ELF-1 (cell line): ENCODE measurements around the gene TAF9B.
"Not testable (repeated sequence)": the region's sequence is repeated elsewhere in the genome, so short reads cannot be mapped to it uniquely, and the experiment has no call there.

Experiments used
- DNase-seq: peaks from one replicate; pipeline ENCODE4 v3.0.0-alpha.2; 2016; ENCODE audit warnings: low read depth, low spot score

TAF9B gene

DNA sequence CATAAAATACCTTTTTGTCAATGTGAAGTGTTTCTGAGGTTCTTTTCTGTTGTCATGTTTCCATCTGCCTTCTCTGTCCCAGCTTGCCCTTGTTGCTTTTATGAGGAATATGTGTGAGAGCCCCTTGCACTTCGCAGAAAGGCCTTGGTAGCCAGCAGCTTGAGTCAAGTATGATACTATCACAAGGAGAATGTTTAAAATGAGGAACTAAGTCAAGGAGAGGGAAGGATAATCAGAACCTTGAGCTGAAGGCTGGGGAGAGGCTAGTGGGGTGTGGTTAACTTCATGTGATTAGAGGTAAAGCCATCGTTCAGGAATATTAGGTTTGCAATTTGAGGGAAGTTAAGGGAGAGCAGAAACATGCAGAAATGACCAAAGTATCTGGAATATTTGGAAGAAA is 22.7 kb downstream of the TAF9B start:
- DNase-seq, result no peak

DNA sequence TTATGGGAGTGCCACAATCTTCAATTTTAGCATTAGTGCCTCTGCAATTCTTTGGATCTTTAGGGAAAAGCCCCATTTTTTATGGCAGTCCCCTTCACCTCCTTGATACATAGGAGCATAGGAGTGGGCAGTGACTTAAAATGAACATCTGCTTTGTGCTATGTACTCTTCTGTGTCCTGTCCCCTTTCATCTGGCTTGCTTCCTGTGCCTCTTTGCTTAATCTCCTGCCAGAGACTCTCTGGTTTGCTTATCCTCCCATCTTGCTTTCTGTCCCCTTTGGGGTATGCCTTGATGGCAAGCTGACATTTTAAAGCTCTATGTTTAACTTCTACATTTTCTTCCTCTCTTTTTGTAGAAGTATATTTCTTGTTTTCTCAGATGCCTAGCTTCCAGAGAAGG is 23.1 kb downstream of the TAF9B start:
- DNase-seq, result no peak

DNA sequence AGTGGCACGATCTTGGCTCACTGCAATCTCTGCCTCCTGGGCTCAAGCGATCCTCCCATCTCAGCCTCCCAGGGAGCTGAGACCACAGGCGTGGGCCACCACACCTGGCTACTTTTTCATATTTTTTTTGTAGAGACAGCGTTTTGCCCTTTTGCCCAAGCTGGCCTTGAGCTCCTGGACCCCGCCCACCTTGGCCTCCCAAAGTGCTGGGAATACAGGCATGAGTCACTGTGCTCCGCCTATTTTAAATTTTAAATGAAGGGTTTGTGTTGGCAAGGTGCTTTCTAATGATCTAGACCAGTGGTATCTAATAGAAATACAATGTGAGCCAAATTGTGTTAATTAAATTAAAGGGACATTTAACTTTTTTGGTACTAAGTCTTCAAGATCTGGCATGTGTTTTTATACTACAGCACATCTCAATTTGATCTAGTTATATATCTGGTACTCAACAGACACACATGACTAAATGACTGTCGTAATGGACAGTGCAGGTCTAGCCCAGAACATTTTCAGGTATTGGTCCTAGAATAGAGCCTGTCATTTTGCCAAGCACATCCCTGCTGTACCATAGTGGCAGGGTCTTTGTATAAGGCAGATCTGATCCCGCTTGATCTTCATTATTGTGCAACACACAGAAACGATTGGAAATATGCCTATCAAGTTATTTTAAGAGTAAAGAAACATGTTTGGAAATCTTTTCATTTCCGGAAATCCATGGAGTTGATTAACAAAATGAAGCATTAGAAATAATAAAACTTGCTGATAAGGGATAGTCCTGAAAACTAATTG is 28.1 kb downstream of the TAF9B start:
- DNase-seq, result no peak

DNA sequence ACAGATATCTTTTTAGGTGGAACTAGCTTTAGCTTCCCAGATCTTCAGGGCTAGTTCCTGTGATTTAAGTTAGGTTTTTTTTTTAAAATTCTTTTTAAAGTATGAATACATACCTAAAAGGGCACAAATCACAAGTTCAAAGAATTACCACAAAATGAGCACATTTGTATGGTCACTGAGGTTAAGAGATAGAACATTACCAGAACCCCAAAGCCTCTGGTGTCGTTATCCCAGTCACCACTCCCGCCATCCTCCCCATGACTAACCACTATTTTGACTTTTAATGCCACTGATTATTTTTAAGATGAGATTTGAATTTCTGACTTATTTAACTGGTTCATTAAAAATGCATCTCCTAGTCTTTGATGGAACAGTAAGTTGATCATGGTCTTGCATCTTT is 30.0 kb downstream of the TAF9B start:
- DNase-seq, result no peak

DNA sequence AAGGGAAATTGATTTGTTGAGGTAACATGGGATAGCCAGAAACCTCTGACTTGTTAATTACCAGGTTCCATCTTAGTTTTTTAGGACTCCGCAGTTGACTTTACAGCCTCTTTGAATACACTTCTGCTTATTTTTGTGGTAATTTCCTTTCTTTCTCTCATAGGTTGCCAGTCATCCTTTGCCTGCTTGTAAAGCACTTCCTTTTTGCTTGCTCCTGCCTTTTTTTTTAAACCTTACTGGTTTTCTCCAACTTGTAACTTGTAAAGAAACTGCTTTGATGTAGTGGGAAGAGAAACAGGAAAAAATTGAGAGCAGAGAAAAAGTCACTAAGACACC is 32.8 kb downstream of the TAF9B start:
- DNase-seq, result no peak

DNA sequence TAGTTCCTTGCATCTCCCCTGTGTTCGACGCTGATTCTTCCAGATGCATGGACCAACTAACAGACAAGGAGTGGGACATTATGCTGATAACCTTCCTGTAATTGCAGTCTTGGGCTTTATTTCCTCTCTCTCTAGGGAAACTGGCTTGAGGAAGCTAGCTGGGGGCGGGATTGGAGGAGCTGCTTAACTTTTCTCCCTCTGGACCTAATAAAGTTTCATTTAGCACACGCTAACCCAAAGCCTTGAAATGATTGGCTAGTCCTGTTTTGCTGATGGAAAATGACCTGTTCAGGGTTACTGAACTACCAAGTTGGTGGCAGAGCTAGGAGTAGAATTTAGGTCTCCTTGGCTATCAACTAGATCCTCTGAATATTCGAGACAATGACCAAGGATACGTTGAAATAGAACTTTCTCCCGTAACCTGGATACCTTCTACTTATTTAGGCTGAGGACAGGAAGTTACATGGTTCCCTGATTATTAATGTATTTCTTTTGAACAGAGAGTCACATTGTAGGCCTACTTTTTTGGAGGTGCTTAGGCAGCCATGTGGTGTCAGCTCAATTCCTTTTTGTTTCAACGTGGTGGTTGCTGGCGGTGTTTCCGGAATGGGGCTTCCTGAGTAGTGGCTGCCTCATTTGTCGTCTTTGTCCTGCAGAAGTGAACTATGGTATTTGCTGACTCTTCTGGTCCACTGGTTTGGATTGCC is 33.4 kb downstream of the TAF9B start:
- DNase-seq, result no peak

DNA sequence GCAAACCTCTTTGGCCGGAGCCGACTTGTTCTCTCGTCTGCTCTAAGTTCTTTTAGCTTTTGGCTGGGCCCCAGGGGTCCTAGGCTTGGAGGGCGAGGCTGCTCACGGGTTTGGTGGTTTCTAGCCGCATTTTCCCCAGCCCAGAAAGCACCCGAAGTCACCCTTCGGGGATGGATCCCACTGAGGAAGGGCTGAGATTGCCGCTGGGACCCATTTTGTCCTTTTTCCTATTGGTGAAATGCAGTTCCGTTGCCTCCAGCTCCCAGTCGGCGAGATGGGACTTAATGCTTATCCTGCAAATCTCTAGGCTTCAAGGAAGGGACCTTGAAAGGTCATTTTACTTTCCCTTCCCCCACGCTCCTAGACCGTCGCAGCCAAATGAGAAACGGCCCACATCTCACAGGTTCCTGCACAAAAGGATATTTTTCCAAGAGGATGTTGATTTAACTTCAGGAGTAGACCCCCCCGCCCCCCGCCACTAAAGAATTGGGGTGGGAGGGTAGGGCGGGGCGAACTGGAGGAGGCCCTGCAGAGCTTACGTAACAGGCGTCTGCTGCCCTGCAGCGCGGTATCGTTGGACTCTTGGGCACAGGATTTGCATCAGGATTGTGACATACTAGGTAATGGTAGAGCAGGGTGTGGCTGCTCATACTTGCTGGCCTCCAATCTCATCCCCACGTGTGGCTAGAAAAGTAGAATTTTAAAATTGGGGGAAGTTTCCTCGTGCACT is 34.8 kb downstream of the TAF9B start:
- DNase-seq, result peak; percentile 56

DNA sequence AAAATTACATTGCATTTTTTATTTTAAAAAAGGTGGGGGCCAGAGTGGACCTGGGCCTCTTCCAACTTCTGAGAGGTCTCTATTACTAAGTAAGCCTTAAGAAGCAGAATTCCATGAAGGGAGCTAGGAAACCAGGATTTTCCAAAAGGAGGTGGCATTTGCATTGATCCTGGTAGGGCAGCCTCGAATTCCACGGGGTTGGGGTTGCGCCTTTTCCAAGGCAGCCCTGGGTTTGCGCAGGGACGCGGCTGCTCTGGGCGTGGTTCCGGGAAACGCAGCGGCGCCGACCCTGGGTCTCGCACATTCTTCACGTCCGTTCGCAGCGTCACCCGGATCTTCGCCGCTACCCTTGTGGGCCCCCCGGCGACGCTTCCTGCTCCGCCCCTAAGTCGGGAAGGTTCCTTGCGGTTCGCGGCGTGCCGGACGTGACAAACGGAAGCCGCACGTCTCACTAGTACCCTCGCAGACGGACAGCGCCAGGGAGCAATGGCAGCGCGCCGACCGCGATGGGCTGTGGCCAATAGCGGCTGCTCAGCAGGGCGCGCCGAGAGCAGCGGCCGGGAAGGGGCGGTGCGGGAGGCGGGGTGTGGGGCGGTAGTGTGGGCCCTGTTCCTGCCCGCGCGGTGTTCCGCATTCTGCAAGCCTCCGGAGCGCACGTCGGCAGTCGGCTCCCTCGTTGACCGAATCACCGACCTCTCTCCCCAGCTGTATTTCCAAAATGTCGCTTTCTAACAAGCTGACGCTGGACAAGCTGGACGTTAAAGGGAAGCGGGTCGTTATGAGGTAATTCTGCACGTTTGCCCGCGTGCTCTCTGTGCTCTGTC is 35.6 kb downstream of the TAF9B start, which contains the start of gene PGK1:
PGK1 (plus strand) TSS at position 626 of the 824 bp plus-strand sequence; CDS start at position 719, 93 bp downstream.
- peak; percentile 99 for DNase-seq

DNA sequence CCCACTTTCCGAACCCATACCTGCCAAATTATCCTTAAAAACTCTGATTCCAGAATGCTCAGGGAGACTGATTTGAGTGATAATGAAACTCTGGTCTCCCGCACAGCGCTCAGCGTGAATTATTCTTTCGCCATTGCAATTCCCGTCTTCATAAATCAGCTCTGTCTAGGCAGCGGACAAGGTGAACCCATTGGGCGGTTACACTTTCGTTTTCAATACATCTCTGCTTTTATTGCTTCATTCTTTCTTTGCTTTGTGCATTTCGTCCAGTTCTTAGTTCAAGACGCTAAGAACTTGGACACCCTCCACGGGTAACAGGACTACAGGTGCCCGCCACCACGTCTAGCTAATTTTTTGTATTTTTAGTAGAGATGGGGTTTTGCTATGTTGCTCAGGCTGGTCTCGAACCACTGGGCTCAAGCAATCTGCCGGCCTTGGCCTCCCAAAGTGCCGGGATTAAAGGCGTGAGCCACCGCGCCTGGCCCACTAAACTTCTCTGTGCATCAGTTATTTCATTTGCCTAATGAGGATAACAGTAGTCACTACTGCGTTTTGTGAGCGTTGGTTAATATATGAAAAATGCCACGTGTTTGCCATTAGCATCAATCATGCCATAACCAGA is 36.3 kb downstream of the TAF9B start:
- no peak for DNase-seq

DNA sequence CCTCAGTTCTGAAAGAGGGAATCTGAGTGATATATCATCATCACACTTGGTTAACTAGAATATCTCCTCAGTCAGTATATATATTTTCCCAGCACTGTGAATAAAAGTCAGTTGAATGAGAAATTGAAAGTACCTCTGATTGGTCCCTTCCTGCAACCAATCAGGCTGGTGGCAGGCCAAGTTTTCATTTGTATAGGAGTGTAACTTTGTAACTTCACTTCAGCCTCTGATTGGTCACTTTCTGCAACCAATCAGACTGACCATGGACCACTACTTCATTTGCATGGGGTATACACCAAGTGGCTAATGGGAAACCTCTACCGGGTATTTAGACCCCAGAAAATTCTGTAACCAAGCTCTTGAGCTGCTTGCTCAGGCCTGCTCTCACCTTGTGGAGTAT is 37.4 kb downstream of the TAF9B start:
- no peak for DNase-seq

DNA sequence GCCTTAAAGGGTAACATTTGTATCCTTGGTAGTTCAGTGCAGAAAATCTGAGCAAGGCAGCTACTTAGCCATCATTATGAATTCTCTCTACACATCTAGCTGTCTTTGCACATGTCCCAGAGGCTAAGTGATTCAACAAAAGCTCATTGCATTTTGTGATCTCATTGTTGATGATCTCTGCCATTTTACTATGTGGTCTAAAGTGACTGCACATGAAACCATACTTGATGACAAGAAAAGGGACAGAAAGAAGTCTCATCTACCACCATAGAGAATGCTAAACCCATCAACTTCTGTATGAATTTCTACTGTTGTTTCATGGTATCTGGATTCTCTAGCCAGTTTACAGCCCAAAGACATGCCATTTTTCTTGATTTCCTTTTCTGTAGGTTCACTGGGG is 41.3 kb downstream of the TAF9B start:
- DNase-seq, result no peak

DNA sequence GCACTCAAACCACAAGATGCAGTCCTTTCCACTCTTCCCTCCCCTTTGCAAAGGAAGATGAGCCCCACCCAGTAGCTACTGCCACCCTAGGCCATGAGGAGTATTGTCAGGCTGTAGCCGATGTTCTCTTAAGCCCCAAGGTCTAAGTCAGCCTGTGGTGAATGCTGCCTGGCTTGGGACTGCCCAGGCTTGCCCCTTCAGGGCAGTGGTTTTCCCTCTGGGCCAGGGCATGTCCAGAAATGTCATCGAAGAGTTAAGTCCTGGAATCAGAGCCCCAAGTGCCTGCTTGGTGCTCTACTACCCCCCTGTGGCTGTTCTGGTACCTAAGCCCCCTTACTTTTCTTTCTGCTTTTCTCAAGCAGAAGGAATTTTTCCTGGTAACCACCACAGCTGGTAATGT is 47.2 kb downstream of the TAF9B start:
- peak; percentile 88 for DNase-seq

DNA sequence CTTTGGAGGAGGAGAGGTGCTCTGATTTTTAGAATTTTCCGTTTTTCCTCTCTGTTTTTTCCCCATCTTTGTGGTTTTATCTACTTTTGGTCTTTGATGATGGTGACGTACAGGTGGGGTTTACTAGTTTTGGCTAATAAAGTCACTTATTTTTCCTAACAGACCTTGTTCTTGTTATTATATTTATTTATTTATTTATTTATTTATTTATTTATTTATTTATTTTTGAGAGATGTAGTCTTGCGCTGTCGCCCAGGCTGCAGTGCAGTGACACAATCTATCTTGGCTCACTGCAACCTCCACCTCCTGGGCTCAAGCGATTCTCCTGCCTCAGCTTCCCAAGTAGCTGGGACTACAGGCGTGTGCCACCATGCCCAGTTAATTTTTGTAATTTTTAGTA is 58.0 kb downstream of the TAF9B start:
- DNase-seq, result not testable (repeated sequence)
